ENCODE measurements around the gene ADCY2. TPM values are rescaled to one million over a fixed set of nuclear protein-coding genes. Genes with fewer than 3 reads are reported as not detected.

The ADCY2 gene
- total and polyA plus RNA-seq, 2 experiments from 2014 or later, result 23.8 to 74.9 TPM

DNA sequence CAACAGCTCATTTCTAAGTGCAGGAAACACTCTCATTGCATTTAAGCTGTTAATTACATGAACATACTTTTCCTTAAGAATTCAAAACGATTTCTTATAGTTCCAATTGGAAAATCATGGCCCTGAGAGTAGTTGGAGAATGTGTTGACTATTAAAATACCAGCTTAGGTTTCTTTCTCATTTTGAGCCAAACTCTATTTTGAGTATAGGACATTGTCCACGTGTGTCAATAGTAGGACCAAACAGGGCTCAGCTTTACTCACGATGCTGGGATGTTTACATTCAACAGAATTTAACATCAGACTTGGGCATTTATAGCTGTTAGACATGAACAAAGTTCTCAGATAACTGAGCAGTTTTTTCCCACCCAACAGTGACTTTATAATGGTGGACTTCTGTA is 39.6 kb downstream of the ADCY2 start:
- no peak for TF ChIP-seq ZNF331 (CRISPR knock-in tag; IDR thresholded peaks at IDR 0.05; ENCODE audit: low read depth)
- H3K4me3 Mint-ChIP-seq, result no peak overlapping the region
- Histone ChIP-seq H3K4me3 (no peak overlapping the region), H3K36me3 (ENCODE audit: insufficient read depth) (peaks cover 14% of the 10 kb centered on the region; the same call in 1 of the 2 replicates), H3K79me2 (replicated peaks; ENCODE audit: insufficient read depth) (peaks cover 98% of the 10 kb centered on the region), H3K27ac (ENCODE audit: low read depth) (peak overlapping the region; percentile 61; the same call in 1 of the 2 replicates), H3K9me2 (ENCODE audit: insufficient read depth) (no peaks in the 10 kb centered on the region), H3K4me1 (ENCODE audit: insufficient read depth) (peaks cover 15% of the 10 kb centered on the region; the same call in 1 of the 2 replicates), H2AFZ (no peak overlapping the region), H3K4me2 (no peak overlapping the region), H3K27me3 (ENCODE audit: insufficient read depth) (no peaks in the 10 kb centered on the region), H4K20me1 (replicated peaks; ENCODE audit: insufficient read depth) (peaks cover 13% of the 10 kb centered on the region), H3F3A (replicated peaks; ENCODE audit: low read depth) (peaks cover 8% of the 10 kb centered on the region)
- DNase-seq (ENCODE audit: low spot score), result no peak
- no peaks in the 10 kb centered on the region for H3K27me3 Mint-ChIP-seq (ENCODE audit: insufficient read depth, low read depth, poor library complexity)
- peaks cover 30% of the 10 kb centered on the region for H3K36me3 Mint-ChIP-seq (ENCODE audit: low read depth)
- no peak for ATAC-seq
- H3K9me3 Mint-ChIP-seq, result no peaks in the 10 kb centered on the region; the same call in 2 of the 3 replicates
- H3K27ac Mint-ChIP-seq, result no peak overlapping the region
- H3K4me1 Mint-ChIP-seq, result peaks cover 39% of the 10 kb centered on the region; the same call in 2 of the 3 replicates

DNA sequence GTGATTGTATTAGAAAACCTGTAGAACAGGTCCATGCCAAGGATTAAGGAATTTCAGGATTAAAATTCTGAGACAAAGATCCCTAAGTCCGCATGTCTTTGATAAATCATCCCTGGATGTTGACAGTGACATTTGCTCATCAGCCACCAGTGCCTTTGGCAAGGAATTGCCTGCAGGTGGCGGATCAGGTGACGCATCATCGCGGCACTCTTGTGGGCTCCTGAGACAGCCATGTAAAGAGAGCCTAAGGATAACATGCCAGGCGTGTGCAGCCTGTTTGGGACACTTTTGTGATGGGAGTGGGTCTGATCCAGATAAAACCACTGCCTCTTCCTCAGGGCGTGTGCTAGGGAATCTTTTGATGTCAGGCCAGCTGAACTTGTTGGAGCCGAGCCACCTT is 40.6 kb downstream of the ADCY2 start:
- Mint-ChIP-seq H3K4me1 (peaks cover 35% of the 10 kb centered on the region), H3K27ac (no peak overlapping the region), H3K36me3 (ENCODE audit: low read depth) (peaks cover 34% of the 10 kb centered on the region), H3K9me3 (no peaks in the 10 kb centered on the region; the same call in 2 of the 3 replicates), H3K4me3 (no peak overlapping the region), H3K27me3 (ENCODE audit: insufficient read depth, low read depth, poor library complexity) (no peaks in the 10 kb centered on the region)
- H3K4me1 ChIP-seq (ENCODE audit: insufficient read depth), result peaks cover 15% of the 10 kb centered on the region; the same call in 1 of the 2 replicates
- no peaks in the 10 kb centered on the region for H3K27me3 ChIP-seq (ENCODE audit: insufficient read depth)
- peaks cover 8% of the 10 kb centered on the region for H3F3A ChIP-seq (replicated peaks; ENCODE audit: low read depth)
- peaks cover 13% of the 10 kb centered on the region for H4K20me1 ChIP-seq (replicated peaks; ENCODE audit: insufficient read depth)
- TF ChIP-seq, protein P1, sequence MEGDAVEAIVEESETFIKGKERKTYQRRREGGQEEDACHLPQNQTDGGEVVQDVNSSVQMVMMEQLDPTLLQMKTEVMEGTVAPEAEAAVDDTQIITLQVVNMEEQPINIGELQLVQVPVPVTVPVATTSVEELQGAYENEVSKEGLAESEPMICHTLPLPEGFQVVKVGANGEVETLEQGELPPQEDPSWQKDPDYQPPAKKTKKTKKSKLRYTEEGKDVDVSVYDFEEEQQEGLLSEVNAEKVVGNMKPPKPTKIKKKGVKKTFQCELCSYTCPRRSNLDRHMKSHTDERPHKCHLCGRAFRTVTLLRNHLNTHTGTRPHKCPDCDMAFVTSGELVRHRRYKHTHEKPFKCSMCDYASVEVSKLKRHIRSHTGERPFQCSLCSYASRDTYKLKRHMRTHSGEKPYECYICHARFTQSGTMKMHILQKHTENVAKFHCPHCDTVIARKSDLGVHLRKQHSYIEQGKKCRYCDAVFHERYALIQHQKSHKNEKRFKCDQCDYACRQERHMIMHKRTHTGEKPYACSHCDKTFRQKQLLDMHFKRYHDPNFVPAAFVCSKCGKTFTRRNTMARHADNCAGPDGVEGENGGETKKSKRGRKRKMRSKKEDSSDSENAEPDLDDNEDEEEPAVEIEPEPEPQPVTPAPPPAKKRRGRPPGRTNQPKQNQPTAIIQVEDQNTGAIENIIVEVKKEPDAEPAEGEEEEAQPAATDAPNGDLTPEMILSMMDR (conservative IDR thresholded peaks at IDR 0.05; ENCODE audit: low read depth in 2 of 2), result peak in 1 of 2 experiments; percentile 28; a peak in 3 of 4 replicates
- no peak for TF ChIP-seq REST (IDR thresholded peaks at IDR 0.05; ENCODE audit: unreplicated experiment)
- no peak overlapping the region for H2AFZ ChIP-seq
- no peak overlapping the region for H3K4me3 ChIP-seq
- ATAC-seq (0 out of 3 replicates have a peak, but pooled peaks have one; percentile 27), DNase-seq (ENCODE audit: low spot score) (no peak)
- no peak overlapping the region for H3K4me2 ChIP-seq
- H3K79me2 ChIP-seq (replicated peaks; ENCODE audit: insufficient read depth), result peaks cover 98% of the 10 kb centered on the region
- no peaks in the 10 kb centered on the region for H3K9me2 ChIP-seq (ENCODE audit: insufficient read depth)
- no peak overlapping the region; the same call in 1 of the 2 replicates for H3K27ac ChIP-seq (ENCODE audit: low read depth)
- peaks cover 14% of the 10 kb centered on the region; the same call in 1 of the 2 replicates for H3K36me3 ChIP-seq (ENCODE audit: insufficient read depth)

GRCh38 chr5:7437836-7438235 is 41.9 kb downstream of the ADCY2 start:
- Histone ChIP-seq H3K4me2 (no peak overlapping the region), H3F3A (replicated peaks; ENCODE audit: low read depth) (peaks cover 8% of the 10 kb centered on the region), H3K4me3 (no peak overlapping the region), H3K79me2 (replicated peaks; ENCODE audit: insufficient read depth) (peaks cover 100% of the 10 kb centered on the region), H3K27ac (ENCODE audit: low read depth) (no peak overlapping the region), H3K27me3 (ENCODE audit: insufficient read depth) (no peaks in the 10 kb centered on the region), H3K36me3 (ENCODE audit: insufficient read depth) (peaks cover 14% of the 10 kb centered on the region; the same call in 1 of the 2 replicates), H2AFZ (no peak overlapping the region), H3K4me1 (ENCODE audit: insufficient read depth) (peaks cover 15% of the 10 kb centered on the region; the same call in 1 of the 2 replicates), H4K20me1 (replicated peaks; ENCODE audit: insufficient read depth) (peaks cover 21% of the 10 kb centered on the region), H3K9me2 (ENCODE audit: insufficient read depth) (no peaks in the 10 kb centered on the region)
- Mint-ChIP-seq H3K4me1 (peaks cover 24% of the 10 kb centered on the region), H3K9me3 (no peaks in the 10 kb centered on the region; the same call in 2 of the 3 replicates), H3K27me3 (ENCODE audit: insufficient read depth, low read depth, poor library complexity) (no peaks in the 10 kb centered on the region), H3K36me3 (ENCODE audit: low read depth) (peaks cover 43% of the 10 kb centered on the region), H3K27ac (no peak overlapping the region), H3K4me3 (no peak overlapping the region)
- DNase-seq (ENCODE audit: low spot score) (no peak), ATAC-seq (no peak)
- no peak for TF ChIP-seq NANOG (IDR thresholded peaks at IDR 0.05; ENCODE audit: borderline replicate concordance)
- TF ChIP-seq CREB1 (CRISPR knock-in tag; IDR thresholded peaks at IDR 0.05; ENCODE audit: low read depth), result no peak
- TF ChIP-seq JUNB (IDR thresholded peaks at IDR 0.05; ENCODE audit: unreplicated experiment), result no peak
- no peak for TF ChIP-seq REST (IDR thresholded peaks at IDR 0.05; ENCODE audit: unreplicated experiment)
- TF ChIP-seq, protein P1 (conservative IDR thresholded peaks at IDR 0.05; ENCODE audit: low read depth in 2 of 2), result no peak
- no peak for TF ChIP-seq STAT1 (IDR thresholded peaks at IDR 0.05; ENCODE audit: unreplicated experiment)

All from GM23338 (cell line).